H1 (cell line): ENCODE measurements around the gene LOXHD1. TPM values are rescaled to one million over a fixed set of nuclear protein-coding genes. Genes with fewer than 3 reads are reported as not detected.

Experiments used
- CHD7 ChIP-seq: fragments of 300-600 bp; sonication (generic); IDR thresholded peaks from 2 replicates; pipeline ENCODE4 v1.7.1; 2012; ENCODE audit warnings: low read length, moderate library complexity, mild to moderate bottlenecking, inconsistent platforms; ENCODE audit not compliant: insufficient replicate concordance
- NANOG ChIP-seq: IDR thresholded peaks from 2 replicates; pipeline ENCODE4 v1.6.1; 2011; ENCODE audit warnings: low read length, low read depth, mild to moderate bottlenecking, inconsistent platforms; ENCODE audit not compliant: insufficient read depth, poor library complexity, severe bottlenecking
- PHF8 ChIP-seq: fragments of 200-600 bp; sonication (generic); conservative IDR thresholded peaks from 2 replicates; pipeline ENCODE4 v1.7.1; 2012; ENCODE audit warnings: low read depth, mild to moderate bottlenecking, inconsistent platforms, low read length, moderate library complexity
- RFX5 ChIP-seq: IDR thresholded peaks from 2 replicates; pipeline ENCODE4 v1.6.1; 2011; ENCODE audit warnings: low read depth, low read length, improper control_type of control experiment, borderline replicate concordance
- RNF2 ChIP-seq: fragments of 200-900, 300-1000 bp; sonication (generic); IDR thresholded peaks from 2 replicates; pipeline ENCODE4 v1.7.1; 2016; ENCODE audit warnings: borderline replicate concordance, low read depth, mild to moderate bottlenecking, antibody characterized with exemption, low read length; ENCODE audit not compliant: poor library complexity, severe bottlenecking; ENCODE audit errors: missing control alignments
- SAP30 ChIP-seq: fragments of 300-600 bp; sonication (generic); IDR thresholded peaks from 2 replicates; pipeline ENCODE4 v1.7.1; 2012; ENCODE audit warnings: low read length, moderate library complexity, mild to moderate bottlenecking, inconsistent platforms; ENCODE audit not compliant: insufficient read depth, insufficient replicate concordance
- polyA plus RNA-seq, 7 experiments: library from polyadenylated mRNA; depleted of rRNA in 3 of 7; stranded (reverse) in 5 of 7; unstranded in 2 of 7; fragments of >200 nt in 5 of 7; fragments of 200-250 nt in 2 of 7; gene quantifications; 1 replicate in 5 of 7; 2 replicates in 1 of 7; 4 replicates in 1 of 7; pipeline versions ENCODE4 v1.2.1 to v1.2.3, GENCODE V29; 2011 to 2013; ENCODE audit warnings: missing spikeins in 2 of 7, mixed read lengths in 2 of 7
- total RNA-seq: library from RNA; stranded (reverse); fragmentation: NEBNext Ultra II Directional; extraction: Animal tissue kit (Norgen Biotek cat#: 25700); gene quantifications from 2 replicates; pipeline ENCODE4 v1.2.1, GENCODE V29; 2021

The LOXHD1 gene
- total and polyA plus RNA-seq, 2 of the 8 experiments (the other 6 are each of a cell fraction or from before 2014, with no cell fraction given), result 0.02 TPM; not detected in 1

GRCh38 chr18:46601141-46601805 lies 55.7 kb downstream of the LOXHD1 start (continued):
- no peak for TF ChIP-seq CHD7
- TF ChIP-seq RFX5, result no peak
- no peak for TF ChIP-seq SAP30
- TF ChIP-seq PHF8, result no peak
- no peak for TF ChIP-seq RNF2
- TF ChIP-seq NANOG, result no peak
